OCI-LY1 (cell line): ENCODE data around the gene FANCC.

Experiments used
- CTCF ChIP-seq: fragments of 200-600 bp; sonication (generic), shearing (Covaris generic); IDR thresholded peaks from 2 replicates; pipeline ENCODE4 v1.5.1; 2017; ENCODE audit warnings: mild to moderate bottlenecking, antibody characterized with exemption, low read length, moderate library complexity, mixed read lengths
- EZH2 ChIP-seq: fragments of 200-600 bp; sonication (generic), shearing (Covaris generic); IDR thresholded peaks from 2 replicates; pipeline ENCODE4 v1.8.0; 2017; ENCODE audit warnings: borderline replicate concordance, mixed run types, mild to moderate bottlenecking, antibody characterized with exemption, low read length, moderate library complexity, mixed read lengths

GRCh38 chr9:95103871-95104580, 213.5 kb downstream of the FANCC start:
- TF ChIP-seq CTCF (no peak), EZH2 (no peak)
